22Rv1 (cell line): ENCODE data around the gene C5orf34.

Source experiments
- H3K27ac ChIP-seq: fragments of 450-650 bp; 2 replicates; pipeline ENCODE4 v1.5.1; 2017
- CTCF ChIP-seq: fragments of 450-650 bp; IDR thresholded peaks from 2 replicates; pipeline ENCODE4 v1.5.1; 2017; ENCODE audit warnings: mild to moderate bottlenecking
- ZFX ChIP-seq: fragments of 450-650 bp; IDR thresholded peaks from 2 replicates; pipeline ENCODE4 v1.6.1; 2017; ENCODE audit warnings: antibody characterized with exemption, borderline replicate concordance

Gene C5orf34

GRCh38 chr5:43514816-43515677, at the start of gene C5orf34:
Gene C5orf34, minus strand, starts transcription at chr5:43515148. Its CDS starts 5,809 bp downstream, at chr5:43509339.
- peak within 1 kb of the TSS; percentile 93 for H3K27ac ChIP-seq
- TF ChIP-seq CTCF (0 out of 2 replicates have a peak, but pooled peaks have one; percentile 14), ZFX (no peak)

GRCh38 chr5:43564289-43564850, 49.4 kb upstream of the C5orf34 start:
- TF ChIP-seq ZFX, result no peak
- TF ChIP-seq CTCF, result no peak
- no peak overlapping the region for H3K27ac ChIP-seq

- no peak overlapping the region for H3K27ac ChIP-seq
- TF ChIP-seq ZFX (no peak), CTCF (no peak)
These were observed 48.4 kb upstream of the C5orf34 start for GRCh38 chr5:43563321-43563720.

GRCh38 chr5:43561356-43561755, 46.4 kb upstream of the C5orf34 start:
- H3K27ac ChIP-seq, result no peak overlapping the region
- TF ChIP-seq CTCF, result no peak
- no peak for TF ChIP-seq ZFX

- H3K27ac ChIP-seq, result no peak overlapping the region
- TF ChIP-seq ZFX, result no peak
- TF ChIP-seq CTCF, result no peak
These were observed 45.2 kb upstream of the C5orf34 start for GRCh38 chr5:43560128-43560527.

- TF ChIP-seq CTCF (peak; percentile 88), ZFX (0 out of 2 replicates have a peak, but pooled peaks have one; percentile 53)
- H3K27ac ChIP-seq, result peak within 1 kb of the TSS; percentile 85
These were observed 42.1 kb upstream of the C5orf34 start, which contains the start of gene PAIP1 for GRCh38 chr5:43556857-43557542. Gene PAIP1, minus strand, starts transcription at chr5:43557077. Its CDS starts 231 bp downstream, at chr5:43556846.

GRCh38 chr5:43556607-43556856, 41.6 kb upstream of the C5orf34 start:
- H3K27ac ChIP-seq, result peak overlapping the region; percentile 85
